NOMO-1 treated with DMSO at 0.1 percent for 48 hours (cell line): Measurements from ENCODE around the gene PPP1CC.
"Not testable (repeated sequence)": the region's sequence is repeated elsewhere in the genome, so short reads cannot be mapped to it uniquely, and the experiment has no call there.

Experiments used
- DNase-seq: peaks from one replicate; lab custom pipeline; 2025; ENCODE audit not compliant: unreplicated experiment; lab: John Stamatoyannopoulos, UW

PPP1CC gene

DNA sequence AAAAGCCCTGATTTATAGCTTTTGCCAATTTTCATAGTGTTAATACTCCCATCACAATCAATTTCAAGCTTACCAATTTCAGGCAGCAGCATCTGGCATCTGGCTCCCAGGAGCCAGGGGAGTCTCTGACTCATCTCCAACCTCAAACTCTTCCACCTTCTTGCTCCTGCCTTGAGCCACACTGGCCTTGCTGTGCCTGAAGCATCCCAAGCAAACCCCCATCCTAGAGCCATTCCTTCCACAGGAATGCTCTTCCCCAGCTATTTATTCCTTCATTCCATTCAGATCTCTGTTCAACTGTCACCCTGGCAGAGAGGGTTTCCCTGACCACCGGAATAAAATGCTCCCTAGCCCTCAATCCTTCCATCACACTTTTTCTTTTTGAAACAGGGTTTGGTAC lies 13.9 kb upstream of the PPP1CC start:
- DNase-seq: no peak

GRCh38 chr12:110754101-110754793 lies 11.6 kb upstream of the PPP1CC start:
- no peak for DNase-seq

GRCh38 chr12:110750784-110751461 lies 8.2 kb upstream of the PPP1CC start:
- DNase-seq: no peak

DNA sequence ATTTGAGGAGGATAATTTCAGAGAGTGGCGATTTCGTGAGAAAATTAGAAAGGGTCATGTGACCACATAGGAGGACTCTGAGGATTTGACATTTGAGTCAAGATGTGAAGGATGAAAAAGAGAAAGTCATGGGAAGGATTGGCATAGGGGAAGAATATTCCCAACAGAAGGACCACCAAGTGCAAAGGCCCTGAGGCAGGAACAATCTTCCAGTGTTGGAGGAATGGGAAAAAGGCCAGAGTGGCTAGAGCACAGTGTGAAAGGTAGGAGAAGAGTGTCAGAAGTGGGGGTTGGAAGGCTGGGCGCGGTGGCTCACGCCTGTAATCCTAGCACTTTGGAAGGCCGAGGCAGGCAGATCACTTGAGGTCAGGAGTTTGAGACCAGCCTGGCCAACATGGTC lies 3.9 kb upstream of the PPP1CC start:
- no peak for DNase-seq

DNA sequence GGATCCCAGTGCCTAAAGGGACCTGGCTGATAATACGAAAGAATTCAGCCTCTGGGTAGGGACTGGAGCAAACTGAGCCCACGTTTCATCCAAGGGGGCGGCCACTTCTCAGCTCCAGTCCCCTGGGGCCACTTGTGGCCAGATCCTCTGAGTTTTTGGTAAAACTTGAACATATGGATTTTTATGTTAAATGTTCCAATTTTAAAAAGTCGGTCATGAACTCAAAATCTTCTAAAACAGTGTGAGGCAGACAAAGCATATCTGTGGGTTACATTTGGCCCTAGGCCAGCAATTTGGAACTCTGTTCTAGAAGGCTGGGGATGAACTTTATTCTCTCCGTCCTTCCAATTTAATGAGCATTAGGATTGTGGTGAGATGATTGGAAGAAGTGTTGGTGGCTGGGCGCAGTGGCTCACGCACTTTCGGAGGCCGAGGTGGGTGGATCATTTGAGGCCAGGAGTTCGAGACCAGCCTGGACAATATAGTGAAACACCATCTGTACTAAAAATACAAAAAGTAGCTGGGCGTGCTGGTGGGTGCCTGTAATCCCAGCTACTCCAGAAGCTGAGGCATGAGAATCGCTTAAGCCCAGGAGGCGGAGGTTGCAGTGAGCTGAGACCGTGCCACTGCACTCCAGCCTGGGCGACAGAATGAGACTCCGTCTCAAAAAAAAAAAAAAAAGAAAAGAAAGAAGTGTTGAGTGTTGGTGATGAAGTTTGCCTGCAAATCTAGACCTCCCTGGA lies 3.0 kb upstream of the PPP1CC start:
- no peak for DNase-seq

DNA sequence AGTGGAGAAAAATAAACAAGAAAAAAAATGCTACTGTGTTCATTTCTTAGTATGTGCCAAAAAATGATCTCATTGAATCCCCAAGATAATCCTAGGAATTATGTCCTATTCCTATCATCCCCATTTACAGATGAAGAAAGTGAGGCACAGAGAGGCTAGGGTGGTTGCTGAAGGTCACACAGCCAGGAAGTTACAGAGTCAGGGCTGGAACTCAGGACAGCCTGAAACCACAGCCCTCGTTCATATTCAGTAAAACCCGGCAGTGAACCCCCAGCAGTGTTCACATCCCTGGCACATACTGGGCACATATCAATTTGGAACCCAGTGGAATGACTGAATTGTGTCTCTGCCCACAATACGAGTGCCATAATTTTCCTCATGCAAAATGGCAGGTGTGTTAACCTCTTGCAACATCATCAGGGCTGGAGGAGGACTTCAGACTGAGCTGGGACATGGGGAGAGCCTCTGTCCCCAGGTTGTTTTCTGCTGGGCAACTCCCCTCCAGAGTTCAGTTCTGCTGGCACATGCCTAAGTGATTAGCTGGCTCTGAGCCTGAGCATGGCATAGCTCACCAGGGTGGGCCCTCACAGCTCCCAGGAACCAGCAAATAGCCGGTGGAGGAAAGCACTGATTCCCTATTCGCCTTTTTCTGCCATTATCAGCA lies 2.0 kb upstream of the PPP1CC start:
- no peak for DNase-seq

DNA sequence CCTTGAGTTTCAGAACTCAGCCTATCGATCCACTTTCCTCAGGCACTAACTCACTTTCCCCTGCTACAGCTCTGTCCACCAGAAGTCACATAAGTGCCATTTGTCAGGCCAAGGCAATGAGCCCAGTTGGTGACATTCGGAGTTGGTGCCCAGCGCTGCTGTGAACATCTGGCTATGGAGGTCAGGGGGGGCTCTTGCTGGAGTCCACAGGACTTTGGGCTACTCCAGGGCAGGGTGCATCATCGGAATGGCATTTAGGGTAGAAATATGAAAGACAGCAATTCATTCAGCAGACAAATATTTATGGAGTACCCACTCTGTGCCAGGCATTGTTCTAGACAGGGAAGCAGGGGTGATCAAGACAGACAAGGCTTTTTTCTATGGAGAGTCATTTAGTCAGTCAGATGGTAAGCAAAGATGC lies 1.5 kb upstream of the PPP1CC start:
- no peak for DNase-seq

DNA sequence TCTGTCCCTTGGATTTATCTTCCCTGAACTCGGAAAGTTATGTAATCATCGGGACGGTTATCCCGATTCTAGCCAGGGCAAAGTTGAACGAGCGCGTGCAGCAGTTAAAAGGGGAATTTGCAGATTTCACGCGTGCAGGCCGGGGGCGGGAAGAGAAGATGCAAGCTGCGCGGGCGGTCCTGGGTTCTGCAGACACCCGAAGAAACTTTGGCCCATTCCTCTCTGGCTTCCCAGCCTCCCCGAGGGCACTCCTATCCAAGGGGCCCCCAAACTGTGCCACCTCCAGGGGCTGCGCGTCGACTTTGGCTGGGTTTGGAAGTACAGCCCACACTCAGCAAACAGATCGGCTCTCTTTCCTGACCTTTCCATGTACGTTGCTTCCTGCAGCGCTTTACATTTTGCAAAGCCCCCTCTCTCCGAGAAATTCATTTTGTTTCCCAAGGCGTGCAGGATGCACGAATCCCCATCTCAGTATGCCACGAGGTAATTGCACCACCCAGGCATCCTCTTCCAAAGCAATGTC lies 941 bp upstream of the PPP1CC start:
- DNase-seq: peak; percentile 31

GRCh38 chr12:110742096-110742717 lies 484 bp downstream of the PPP1CC start:
- peak; percentile 42 for DNase-seq

- DNase-seq: peak; percentile 62
Measured at GRCh38 chr12:110741341-110742095, 1.2 kb downstream of the PPP1CC start.

DNA sequence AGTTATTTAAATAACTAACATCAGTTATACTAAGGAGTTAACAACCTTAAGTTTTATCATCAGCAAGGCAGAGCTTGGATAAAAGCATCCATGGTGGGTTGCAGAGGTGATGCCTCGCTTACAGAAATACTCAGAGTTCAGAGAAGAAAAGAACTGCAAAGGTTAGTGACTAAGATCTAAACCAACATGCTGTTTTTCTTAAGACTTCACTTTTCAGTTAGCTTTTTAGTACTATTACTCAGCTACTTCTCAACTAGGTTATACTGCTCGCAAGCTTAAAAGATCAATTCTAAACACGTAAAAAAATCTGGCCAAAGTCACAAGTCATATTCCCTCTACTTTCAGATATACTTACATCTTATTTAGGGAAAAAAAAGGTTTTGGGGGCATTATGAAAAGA lies 2.8 kb downstream of the PPP1CC start:
- no peak for DNase-seq

GRCh38 chr12:110739488-110739887 lies 3.2 kb downstream of the PPP1CC start:
- no peak for DNase-seq

DNA sequence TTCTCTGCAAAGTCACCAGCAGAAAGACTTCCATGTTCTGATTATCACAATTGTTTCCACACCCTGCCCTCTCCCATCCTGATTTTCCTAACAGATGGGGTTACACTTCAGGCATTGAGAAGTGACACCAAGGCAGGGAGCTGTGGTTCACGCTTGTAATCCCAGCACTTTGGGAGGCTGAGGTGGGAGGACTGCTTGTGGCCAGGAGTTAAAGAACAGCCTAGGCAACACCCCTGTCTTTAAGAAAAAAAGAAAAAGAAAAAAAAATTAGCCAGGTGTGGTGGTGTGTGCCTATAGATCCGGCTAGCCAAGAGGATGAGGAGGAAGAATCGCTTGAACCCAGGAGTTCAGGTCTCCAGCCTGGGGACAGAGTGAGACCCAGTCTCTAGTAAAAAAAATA lies 5.2 kb downstream of the PPP1CC start:
- DNase-seq: no peak

DNA sequence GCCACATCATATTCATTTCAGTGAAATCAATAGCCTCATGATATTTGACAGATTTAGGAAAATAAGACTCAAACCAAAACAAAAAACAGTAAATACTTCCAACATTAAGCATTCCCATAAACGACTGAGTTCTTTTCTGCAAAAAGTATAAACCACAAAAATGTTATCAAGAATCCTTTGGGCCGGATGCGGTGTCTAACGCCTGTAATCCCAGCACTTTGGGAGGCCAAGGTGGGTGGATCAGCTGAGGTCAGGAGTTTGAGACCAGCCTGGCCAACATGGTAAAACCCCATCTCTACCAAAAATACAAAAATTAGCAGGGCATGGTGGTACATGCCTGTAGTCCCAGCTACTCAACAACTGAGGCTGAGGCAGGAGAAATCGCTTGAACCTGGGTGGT lies 5.7 kb downstream of the PPP1CC start:
- not testable (repeated sequence) for DNase-seq

GRCh38 chr12:110733900-110734299 lies 8.8 kb downstream of the PPP1CC start:
- no peak for DNase-seq

GRCh38 chr12:110733089-110733715 lies 9.5 kb downstream of the PPP1CC start:
- DNase-seq: no peak

GRCh38 chr12:110732572-110732971 lies 10.1 kb downstream of the PPP1CC start:
- no peak for DNase-seq

- DNase-seq: no peak
Measured at GRCh38 chr12:110731479-110731878, 11.2 kb downstream of the PPP1CC start.

DNA sequence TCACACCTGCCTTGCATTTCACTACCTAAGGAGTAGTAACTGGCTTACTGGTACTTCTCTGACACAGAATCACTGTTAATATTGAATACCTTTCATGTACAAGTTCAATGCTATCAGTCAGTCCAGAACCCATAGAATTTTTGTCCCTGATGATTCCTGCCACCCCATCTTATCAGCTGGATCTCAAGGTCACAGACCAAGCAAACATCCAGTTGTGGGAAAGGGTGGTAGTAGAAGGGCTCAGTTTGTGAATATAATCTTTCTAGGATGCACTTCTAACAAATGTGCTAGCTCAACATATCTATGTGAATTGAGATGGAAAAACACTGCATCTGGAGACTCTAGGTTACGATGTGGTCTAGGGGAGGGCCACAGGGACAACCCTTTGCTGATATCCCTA lies 14.1 kb downstream of the PPP1CC start:
- no peak for DNase-seq
